Spleen (tissue), 7 donors: Measurements from ENCODE around the gene MBNL2.

Experiments
- CTCF ChIP-seq, 11 experiments: fragments of 200-600 bp in 7 of 11; fragments of 450-650 bp in 4 of 11; sonication (generic) in 4 of 11; IDR thresholded peaks in 8 of 11; conservative IDR thresholded peaks in 3 of 11; 1 replicate in 7 of 11; 2 replicates in 4 of 11; pipeline versions ENCODE4 v1.4.0 to v1.8.0; 2016 to 2021; ENCODE audit warnings: antibody characterized with exemption in 11 of 11, inconsistent platforms in 4 of 11, mild to moderate bottlenecking in 1 of 11
- POLR2A ChIP-seq, 3 donors: fragments of 450-650 bp; IDR thresholded peaks; one replicate each; pipeline ENCODE4 v1.5.1; 2017; ENCODE audit warnings: antibody characterized with exemption in 3 of 3, mild to moderate bottlenecking in 1 of 3
- POLR2AphosphoS5 ChIP-seq, 3 donors: sonication (generic); formaldehyde crosslinking; IDR thresholded peaks; one replicate each; pipeline ENCODE4 v1.5.1; 2017; ENCODE audit warnings: antibody characterized with exemption in 3 of 3
- donor health status: DM: no; HTN: no; CAD: no; lungs with moderate emphysema.
- donor health status: DM: no; HTN: no; CAD: no.
- donor health status: DM: no; HTN: no; CAD: no.

GRCh38 chr13:97300871-97301270, 78.7 kb downstream of the MBNL2 start:
- TF ChIP-seq CTCF (IDR thresholded peaks at IDR 0.05 in 8 of 11, conservative IDR thresholded peaks at IDR 0.05 in 3 of 11): no peak
- no peak for TF ChIP-seq POLR2A (IDR thresholded peaks at IDR 0.05)
- no peak for TF ChIP-seq POLR2AphosphoS5 (IDR thresholded peaks at IDR 0.05)
